Measurements from ENCODE around the gene PSMG3.

DNA sequence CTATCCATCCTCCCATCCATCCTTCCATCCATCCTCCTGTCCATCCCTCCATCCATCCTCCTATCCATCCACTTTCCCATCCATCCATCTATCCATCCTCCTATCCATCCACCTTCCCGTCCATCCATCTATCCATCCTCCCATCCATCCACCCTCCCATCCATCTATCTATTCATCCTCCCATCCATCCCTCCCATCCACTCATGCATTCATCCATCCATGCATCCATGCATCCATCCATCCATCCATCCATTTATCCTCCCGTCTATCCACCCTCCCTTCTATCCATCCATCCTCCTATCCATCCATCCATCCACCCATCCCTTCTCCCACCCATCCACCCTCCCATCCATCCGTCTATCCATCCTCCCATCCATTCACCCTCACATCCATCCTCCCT is 25.2 kb upstream of the PSMG3 start:
- TF ChIP-seq, protein P1, sequence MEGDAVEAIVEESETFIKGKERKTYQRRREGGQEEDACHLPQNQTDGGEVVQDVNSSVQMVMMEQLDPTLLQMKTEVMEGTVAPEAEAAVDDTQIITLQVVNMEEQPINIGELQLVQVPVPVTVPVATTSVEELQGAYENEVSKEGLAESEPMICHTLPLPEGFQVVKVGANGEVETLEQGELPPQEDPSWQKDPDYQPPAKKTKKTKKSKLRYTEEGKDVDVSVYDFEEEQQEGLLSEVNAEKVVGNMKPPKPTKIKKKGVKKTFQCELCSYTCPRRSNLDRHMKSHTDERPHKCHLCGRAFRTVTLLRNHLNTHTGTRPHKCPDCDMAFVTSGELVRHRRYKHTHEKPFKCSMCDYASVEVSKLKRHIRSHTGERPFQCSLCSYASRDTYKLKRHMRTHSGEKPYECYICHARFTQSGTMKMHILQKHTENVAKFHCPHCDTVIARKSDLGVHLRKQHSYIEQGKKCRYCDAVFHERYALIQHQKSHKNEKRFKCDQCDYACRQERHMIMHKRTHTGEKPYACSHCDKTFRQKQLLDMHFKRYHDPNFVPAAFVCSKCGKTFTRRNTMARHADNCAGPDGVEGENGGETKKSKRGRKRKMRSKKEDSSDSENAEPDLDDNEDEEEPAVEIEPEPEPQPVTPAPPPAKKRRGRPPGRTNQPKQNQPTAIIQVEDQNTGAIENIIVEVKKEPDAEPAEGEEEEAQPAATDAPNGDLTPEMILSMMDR (IDR thresholded peaks at IDR 0.05), result no peak
- no peak for TF ChIP-seq POLR2A (IDR thresholded peaks at IDR 0.05)

Measured in testis (tissue), 2 donors.